GM18868 (cell line): ENCODE data around the gene RSRP1.

Experiments
- ATAC-seq: cut with Tn5 transposase; IDR thresholded peaks from one replicate; pipeline ENCODE4 v1.9.1; 2021; ENCODE audit warnings: mild to moderate bottlenecking, moderate library complexity; ENCODE audit not compliant: unreplicated experiment

The RSRP1 gene

DNA sequence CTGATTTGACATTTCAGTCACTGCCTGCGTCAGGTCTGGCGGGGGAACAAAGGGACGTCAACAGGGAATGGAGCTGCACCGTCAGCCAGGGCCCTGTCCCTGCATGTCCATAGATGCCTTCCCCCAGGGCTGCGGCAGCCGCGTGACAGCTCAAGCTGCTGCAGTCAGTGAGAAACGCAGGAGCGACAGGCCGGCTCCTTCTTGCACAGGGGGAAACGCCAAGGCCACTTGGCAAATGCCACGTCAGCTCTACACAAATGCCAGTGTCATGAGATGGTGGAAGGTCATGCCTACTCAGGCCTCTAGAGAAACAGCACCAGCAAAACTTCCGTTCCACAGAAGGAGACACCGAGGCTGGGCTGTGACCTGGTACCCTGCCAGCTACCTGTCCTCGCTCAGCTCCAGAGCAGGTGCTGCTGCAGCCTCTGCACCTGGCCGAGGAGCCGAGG, 52.7 kb downstream of the RSRP1 start:
- no peak for ATAC-seq

DNA sequence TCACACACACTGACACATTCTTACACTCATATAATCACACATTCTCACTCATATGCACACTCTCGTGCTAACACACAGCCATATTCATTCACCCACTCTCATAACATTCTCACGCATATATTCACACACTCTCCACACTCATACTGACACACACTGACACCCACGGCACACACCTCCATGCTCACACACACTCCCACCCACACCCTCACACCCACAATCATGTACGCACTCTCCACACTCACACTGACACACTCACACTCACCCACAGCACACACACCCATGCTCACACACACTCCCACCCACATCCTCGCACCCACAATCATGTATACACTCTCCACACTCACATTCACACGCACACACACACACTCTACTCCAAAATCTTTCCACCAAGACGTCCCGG, 53.2 kb downstream of the RSRP1 start:
- no peak for ATAC-seq

DNA sequence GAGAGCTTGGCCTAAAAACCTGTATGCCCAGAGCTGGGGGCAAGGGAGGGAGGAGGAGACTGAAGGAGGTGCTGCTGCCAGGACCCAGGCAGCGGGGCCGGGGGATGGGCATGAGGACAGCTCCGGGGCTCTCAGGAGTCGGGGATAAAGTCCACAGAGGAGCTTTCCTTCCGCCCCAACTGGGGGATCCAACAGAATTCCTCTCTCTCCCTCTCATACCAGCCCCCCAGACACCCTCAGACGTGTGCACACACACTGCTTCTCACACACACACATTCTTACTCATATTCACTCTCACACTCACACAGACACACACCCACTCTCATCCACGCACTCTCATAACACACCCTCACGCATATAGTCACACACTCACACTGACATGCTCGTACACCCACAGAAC, 54.0 kb downstream of the RSRP1 start:
- ATAC-seq = no peak
